Thymus (tissue), 11 donors: ENCODE data around the gene OSBPL9. TPM values are rescaled to one million over a fixed set of nuclear protein-coding genes. Genes with fewer than 3 reads are reported as not detected.

Source experiments
- DNase-seq, 9 donors: peaks; one replicate each; pipeline ENCODE4 v3.0.0-alpha.2; 2013; ENCODE audit warnings: low spot score in 9 of 9, low read depth in 6 of 9, missing footprints in 1 of 9
- H3K27ac ChIP-seq, 2 donors: one replicate each; pipeline ENCODE4 v1.5.1; 2013; ENCODE audit warnings: control low read depth in 1 of 2, low read depth in 1 of 2, low read length in 1 of 2, mild to moderate bottlenecking in 1 of 2, moderate library complexity in 1 of 2
- H3K27me3 ChIP-seq, 2 donors: one replicate each; pipeline ENCODE4 v1.5.1; 2013; ENCODE audit warnings: low read length in 1 of 2; ENCODE audit not compliant: control insufficient read depth in 2 of 2, insufficient read depth in 1 of 2
- H3K36me3 ChIP-seq, 2 donors: one replicate each; pipeline ENCODE4 v1.5.1; 2013; ENCODE audit warnings: low read length in 1 of 2, mild to moderate bottlenecking in 1 of 2, moderate library complexity in 1 of 2; ENCODE audit not compliant: control insufficient read depth in 2 of 2, insufficient read depth in 2 of 2
- H3K4me1 ChIP-seq, 2 donors: one replicate each; pipeline ENCODE4 v1.5.1; 2013; ENCODE audit warnings: low read length in 2 of 2; ENCODE audit not compliant: control insufficient read depth in 2 of 2, insufficient read depth in 2 of 2
- H3K4me3 ChIP-seq, 2 donors: one replicate each; pipeline ENCODE4 v1.5.1; 2013; ENCODE audit warnings: low read length in 2 of 2, control low read depth in 1 of 2, mild to moderate bottlenecking in 1 of 2
- H3K9me3 ChIP-seq, 2 donors: one replicate each; pipeline ENCODE4 v1.5.1; 2013; ENCODE audit warnings: low read length in 1 of 2, mild to moderate bottlenecking in 1 of 2; ENCODE audit not compliant: control insufficient read depth in 2 of 2, insufficient read depth in 1 of 2
- WGBS: extraction: QIAGEN DNeasy Blood & Tissue Kit; methylation state at CpG from one replicate; pipeline ENCODE4 v1.1.7; 2013; 5-methylcytosine and 5-hydroxymethylcytosine counted together
- polyA plus RNA-seq: library from polyadenylated mRNA; stranded (reverse); fragments of 200-250 nt; gene quantifications from one replicate; pipeline ENCODE4 v1.2.3, GENCODE V29; 2013
- total RNA-seq: library from RNA; stranded (reverse); fragments of 120-200 nt; gene quantifications from one replicate; pipeline ENCODE4 v1.2.4, GENCODE V29; 2013
- donor health status: healthy.

The OSBPL9 gene
- total and polyA plus RNA-seq, 2 donors = 53.7 to 58.1 TPM

- H3K9me3 ChIP-seq = no peaks in the 10 kb centered on the region
- no peaks in the 10 kb centered on the region for H3K27me3 ChIP-seq
- DNase-seq = no peak
- no peaks in the 10 kb centered on the region for H3K4me1 ChIP-seq
- H3K4me3 ChIP-seq = no peak overlapping the region
- no peak overlapping the region for H3K27ac ChIP-seq
- H3K36me3 ChIP-seq = no peaks in the 10 kb centered on the region
Observed at GRCh38 chr1:51679435-51679834, 62.5 kb downstream of the OSBPL9 start.

- Histone ChIP-seq H3K4me1 (no peaks in the 10 kb centered on the region), H3K27me3 (no peaks in the 10 kb centered on the region), H3K27ac (no peak overlapping the region), H3K9me3 (no peaks in the 10 kb centered on the region), H3K4me3 (no peak overlapping the region), H3K36me3 (no peaks in the 10 kb centered on the region)
- WGBS = 96% methylated on average over 5 of the region's 5 CpGs
- no peak for DNase-seq
Observed at GRCh38 chr1:51684776-51685175, 67.9 kb downstream of the OSBPL9 start.

- no peak overlapping the region for H3K4me3 ChIP-seq
- H3K4me1 ChIP-seq = no peaks in the 10 kb centered on the region
- no peak overlapping the region for H3K27ac ChIP-seq
- no peaks in the 10 kb centered on the region for H3K27me3 ChIP-seq
- H3K9me3 ChIP-seq = no peaks in the 10 kb centered on the region
- no peak for DNase-seq
- no peaks in the 10 kb centered on the region for H3K36me3 ChIP-seq
- 92% methylated on average over 2 of the region's 2 CpGs for WGBS
Observed at GRCh38 chr1:51686450-51686849, 69.6 kb downstream of the OSBPL9 start.

GRCh38 chr1:51689075-51689440 is 72.2 kb downstream of the OSBPL9 start:
- H3K4me1 ChIP-seq = no peaks in the 10 kb centered on the region

GRCh38 chr1:51689643-51690042 is 72.8 kb downstream of the OSBPL9 start:
- Histone ChIP-seq H3K36me3 (no peaks in the 10 kb centered on the region), H3K4me3 (no peak overlapping the region), H3K4me1 (no peaks in the 10 kb centered on the region), H3K27ac (no peak overlapping the region), H3K27me3 (no peaks in the 10 kb centered on the region), H3K9me3 (no peaks in the 10 kb centered on the region)
- no peak for DNase-seq

More at GRCh38 chr1:51689075-51689440, 72.2 kb downstream of the OSBPL9 start:
- H3K27ac ChIP-seq = no peak overlapping the region
- H3K27me3 ChIP-seq = no peaks in the 10 kb centered on the region
- H3K36me3 ChIP-seq = no peaks in the 10 kb centered on the region
- no peak for DNase-seq
- no peaks in the 10 kb centered on the region for H3K9me3 ChIP-seq
- no peak overlapping the region for H3K4me3 ChIP-seq

- Histone ChIP-seq H3K36me3 (no peaks in the 10 kb centered on the region), H3K9me3 (no peaks in the 10 kb centered on the region), H3K27me3 (no peaks in the 10 kb centered on the region), H3K4me3 (no peak overlapping the region), H3K4me1 (no peaks in the 10 kb centered on the region), H3K27ac (no peak overlapping the region)
- no peak for DNase-seq
- 96% methylated on average over 3 of the region's 3 CpGs for WGBS
Observed at GRCh38 chr1:51690285-51690961, 73.5 kb downstream of the OSBPL9 start.

- no peaks in the 10 kb centered on the region for H3K36me3 ChIP-seq
- H3K4me3 ChIP-seq = no peak overlapping the region
- no peak overlapping the region for H3K27ac ChIP-seq
- WGBS = 98% methylated on average over 5 of the region's 5 CpGs
- H3K9me3 ChIP-seq = no peaks in the 10 kb centered on the region
- H3K4me1 ChIP-seq = no peaks in the 10 kb centered on the region
- DNase-seq = no peak
- H3K27me3 ChIP-seq = no peaks in the 10 kb centered on the region
Observed at GRCh38 chr1:51691920-51692319, 75.0 kb downstream of the OSBPL9 start.

- Histone ChIP-seq H3K36me3 (no peaks in the 10 kb centered on the region), H3K27me3 (no peaks in the 10 kb centered on the region), H3K27ac (no peak overlapping the region), H3K4me3 (no peak overlapping the region), H3K4me1 (no peaks in the 10 kb centered on the region), H3K9me3 (no peaks in the 10 kb centered on the region)
- no peak for DNase-seq
- 98% methylated on average over 4 of the region's 4 CpGs for WGBS
Observed at GRCh38 chr1:51693419-51694155, 76.7 kb downstream of the OSBPL9 start.

GRCh38 chr1:51697166-51697565 is 80.3 kb downstream of the OSBPL9 start:
- 93% methylated on average over 3 of the region's 3 CpGs for WGBS
- no peaks in the 10 kb centered on the region for H3K27me3 ChIP-seq
- H3K9me3 ChIP-seq = no peaks in the 10 kb centered on the region
- no peak for DNase-seq
- H3K27ac ChIP-seq = no peak overlapping the region
- H3K4me3 ChIP-seq = no peak overlapping the region
- no peaks in the 10 kb centered on the region for H3K4me1 ChIP-seq
- no peaks in the 10 kb centered on the region for H3K36me3 ChIP-seq
